GM23338 (cell line): ENCODE measurements around the gene ABCB11. TPM values are rescaled to one million over a fixed set of nuclear protein-coding genes. Genes with fewer than 3 reads are reported as not detected.

Experiments
- ATAC-seq: fragments of 200-7000 bp; cut with Tn5 transposase; 3 replicates; pipeline ENCODE4 v1.9.1; 2020
- DNase-seq: peaks from one replicate; pipeline ENCODE4 v3.0.0-alpha.2; 2015; ENCODE audit warnings: low spot score
- H2AFZ ChIP-seq: fragments of 200-600 bp; sonication (generic); 2 replicates; pipeline ENCODE4 v1.8.0; 2016; ENCODE audit warnings: antibody characterized with exemption, mild to moderate bottlenecking, moderate library complexity
- H3F3A ChIP-seq: fragments of 200-600 bp; sonication (generic); replicated peaks from 2 replicates; pipeline ENCODE4 v1.8.0; 2017; ENCODE audit warnings: antibody characterized with exemption, mixed run types, low read depth
- H3K27ac ChIP-seq: fragments of 200-600 bp; sonication (generic); 2 replicates; pipeline ENCODE4 v1.6.1; 2016; ENCODE audit warnings: low read depth
- H3K27me3 ChIP-seq: fragments of 200-600 bp; sonication (generic); 2 replicates; pipeline ENCODE4 v1.8.0; 2016; ENCODE audit warnings: mild to moderate bottlenecking, mixed run types, moderate library complexity; ENCODE audit not compliant: insufficient read depth
- H3K36me3 ChIP-seq: fragments of 200-600 bp; sonication (generic); 2 replicates; pipeline ENCODE4 v1.8.0; 2016; ENCODE audit warnings: mild to moderate bottlenecking; ENCODE audit not compliant: insufficient read depth
- H3K4me1 ChIP-seq: fragments of 200-600 bp; sonication (generic); 2 replicates; pipeline ENCODE4 v1.8.0; 2016; ENCODE audit warnings: mild to moderate bottlenecking, moderate library complexity; ENCODE audit not compliant: insufficient read depth
- H3K4me2 ChIP-seq: fragments of 200-600 bp; sonication (generic); 2 replicates; pipeline ENCODE4 v1.7.1; 2017; ENCODE audit warnings: mixed run types
- H3K4me3 ChIP-seq: fragments of 200-600 bp; sonication (generic); 2 replicates; pipeline ENCODE4 v1.6.1; 2016; ENCODE audit warnings: mixed run types
- H3K79me2 ChIP-seq: fragments of 200-600 bp; sonication (generic); replicated peaks from 2 replicates; pipeline ENCODE4 v1.8.0; 2017; ENCODE audit warnings: mild to moderate bottlenecking; ENCODE audit not compliant: insufficient read depth
- H3K9me2 ChIP-seq: fragments of 200-600 bp; sonication (generic); 2 replicates; pipeline ENCODE4 v1.8.0; 2017; ENCODE audit not compliant: insufficient read depth
- H4K20me1 ChIP-seq: fragments of 200-600 bp; sonication (generic); replicated peaks from 2 replicates; pipeline ENCODE4 v1.8.0; 2017; ENCODE audit warnings: mild to moderate bottlenecking; ENCODE audit not compliant: insufficient read depth
- H3K27ac Mint-ChIP-seq: 2 replicates; pipeline ENCODE4 v1.8.0; 2020; ENCODE audit warnings: inconsistent platforms, mild to moderate bottlenecking, moderate library complexity, mixed read lengths
- H3K27me3 Mint-ChIP-seq: 3 replicates; pipeline ENCODE4 v1.8.0; 2022; ENCODE audit warnings: low read depth, mild to moderate bottlenecking, moderate library complexity, mixed read lengths, inconsistent platforms; ENCODE audit not compliant: insufficient read depth, poor library complexity
- H3K36me3 Mint-ChIP-seq: 3 replicates; pipeline ENCODE4 v1.8.0; 2021; ENCODE audit warnings: low read depth, mild to moderate bottlenecking, inconsistent platforms, moderate library complexity, mixed read lengths
- H3K4me1 Mint-ChIP-seq: 3 replicates; pipeline ENCODE4 v1.8.0; 2020; ENCODE audit warnings: mild to moderate bottlenecking, inconsistent platforms, mixed read lengths
- H3K4me3 Mint-ChIP-seq: 3 replicates; pipeline ENCODE4 v1.8.0; 2021; ENCODE audit warnings: moderate library complexity, mild to moderate bottlenecking, inconsistent platforms, mixed read lengths
- H3K9me3 Mint-ChIP-seq: 3 replicates; pipeline ENCODE4 v1.8.0; 2020; ENCODE audit warnings: moderate library complexity, mild to moderate bottlenecking, inconsistent platforms, mixed read lengths
- CREB1 ChIP-seq: fragments of 250-450 bp; sonication (Bioruptor Pico); IDR thresholded peaks from 2 replicates; pipeline ENCODE4 v1.5.0; 2020; ENCODE audit warnings: low read depth, mild to moderate bottlenecking, moderate library complexity
- ETS1 ChIP-seq: IDR thresholded peaks from 2 replicates; pipeline ENCODE4 v1.6.1; 2016; ENCODE audit warnings: antibody characterized with exemption
- REST ChIP-seq: IDR thresholded peaks from one replicate; pipeline ENCODE4 v1.6.1; 2018; ENCODE audit warnings: antibody characterized with exemption; ENCODE audit not compliant: unreplicated experiment
- STAT1 ChIP-seq: IDR thresholded peaks from one replicate; pipeline ENCODE4 v1.6.1; 2016; ENCODE audit warnings: antibody characterized with exemption; ENCODE audit not compliant: unreplicated experiment
- ZNF331 ChIP-seq: fragments of 250-450 bp; sonication (Bioruptor Pico); IDR thresholded peaks from 2 replicates; pipeline ENCODE4 v1.5.0; 2020; ENCODE audit warnings: low read depth, mild to moderate bottlenecking, moderate library complexity
- polyA plus RNA-seq: library from polyadenylated mRNA; unstranded; fragments of >200 nt; fragmentation: Nextera tagmentation; extraction: Ambion mirVana; gene quantifications from 2 replicates; pipeline ENCODE4 v1.2.1, GENCODE V29; 2016
- total RNA-seq: library from RNA; depleted of rRNA; stranded (reverse); fragments of >200 nt; shearing (Covaris generic); gene quantifications from 2 replicates; pipeline ENCODE4 v1.2.3, GENCODE V29; 2014

ABCB11 gene
- total and polyA plus RNA-seq, 2 experiments from 2014 or later = not detected

- H3K4me1 ChIP-seq = no peaks in the 10 kb centered on the region; the same call in 1 of the 2 replicates
- no peak overlapping the region for H3K4me2 ChIP-seq
- Mint-ChIP-seq H3K27ac (no peak overlapping the region), H3K4me1 (peaks cover 4% of the 10 kb centered on the region; the same call in 2 of the 3 replicates), H3K36me3 (peaks cover 17% of the 10 kb centered on the region; the same call in 2 of the 3 replicates), H3K4me3 (no peak overlapping the region), H3K9me3 (peaks cover 22% of the 10 kb centered on the region), H3K27me3 (no peaks in the 10 kb centered on the region)
- no peaks in the 10 kb centered on the region for H3F3A ChIP-seq
- TF ChIP-seq STAT1 (no peak), ZNF331 (CRISPR knock-in tag) (no peak)
- no peaks in the 10 kb centered on the region for H3K36me3 ChIP-seq
- H2AFZ ChIP-seq = no peak overlapping the region
- H3K4me3 ChIP-seq = no peak overlapping the region
- H3K27ac ChIP-seq = no peak overlapping the region
- no peaks in the 10 kb centered on the region for H3K79me2 ChIP-seq
- H4K20me1 ChIP-seq = no peaks in the 10 kb centered on the region
- DNase-seq = no peak
- no peak for ATAC-seq
- H3K27me3 ChIP-seq = no peaks in the 10 kb centered on the region
- H3K9me2 ChIP-seq = no peaks in the 10 kb centered on the region; the same call in 1 of the 2 replicates
These were observed 10.5 kb upstream of the ABCB11 start for GRCh38 chr2:169041594-169041993.

- Histone ChIP-seq H3K4me1 (no peaks in the 10 kb centered on the region; the same call in 1 of the 2 replicates), H3K4me2 (no peak overlapping the region), H3K36me3 (no peaks in the 10 kb centered on the region), H3F3A (no peaks in the 10 kb centered on the region), H2AFZ (no peak overlapping the region), H3K27me3 (no peaks in the 10 kb centered on the region), H3K9me2 (no peaks in the 10 kb centered on the region), H4K20me1 (no peaks in the 10 kb centered on the region), H3K79me2 (no peaks in the 10 kb centered on the region), H3K27ac (no peak overlapping the region), H3K4me3 (no peak overlapping the region)
- DNase-seq (no peak), ATAC-seq (no peak)
- Mint-ChIP-seq H3K36me3 (peaks cover 14% of the 10 kb centered on the region; the same call in 1 of the 3 replicates), H3K27me3 (no peaks in the 10 kb centered on the region), H3K4me1 (peaks cover 4% of the 10 kb centered on the region; the same call in 2 of the 3 replicates), H3K9me3 (peaks cover 16% of the 10 kb centered on the region), H3K4me3 (no peak overlapping the region), H3K27ac (no peak overlapping the region)
- TF ChIP-seq ETS1 (no peak), ZNF331 (CRISPR knock-in tag) (no peak), STAT1 (no peak), CREB1 (CRISPR knock-in tag) (no peak), REST (no peak)
These were observed 8.6 kb upstream of the ABCB11 start for GRCh38 chr2:169039702-169040101.
